SU-DHL-6 (cell line): Measurements from ENCODE around the gene FCHO1.

ENCODE experiments used
- CTCF ChIP-seq: fragments of 200-600 bp; sonication (generic); IDR thresholded peaks from one replicate; pipeline ENCODE4 v1.5.1; 2017; ENCODE audit warnings: antibody characterized with exemption, mild to moderate bottlenecking, low read length, moderate library complexity; ENCODE audit not compliant: insufficient read depth, poor library complexity, severe bottlenecking
- EZH2phosphoT487 ChIP-seq: fragments of 200-600 bp; sonication (generic), shearing (Covaris generic); conservative IDR thresholded peaks from 2 replicates; pipeline ENCODE4 v1.6.1; 2018; ENCODE audit warnings: mild to moderate bottlenecking, antibody characterized with exemption, low read length, moderate library complexity, mixed read lengths

DNA sequence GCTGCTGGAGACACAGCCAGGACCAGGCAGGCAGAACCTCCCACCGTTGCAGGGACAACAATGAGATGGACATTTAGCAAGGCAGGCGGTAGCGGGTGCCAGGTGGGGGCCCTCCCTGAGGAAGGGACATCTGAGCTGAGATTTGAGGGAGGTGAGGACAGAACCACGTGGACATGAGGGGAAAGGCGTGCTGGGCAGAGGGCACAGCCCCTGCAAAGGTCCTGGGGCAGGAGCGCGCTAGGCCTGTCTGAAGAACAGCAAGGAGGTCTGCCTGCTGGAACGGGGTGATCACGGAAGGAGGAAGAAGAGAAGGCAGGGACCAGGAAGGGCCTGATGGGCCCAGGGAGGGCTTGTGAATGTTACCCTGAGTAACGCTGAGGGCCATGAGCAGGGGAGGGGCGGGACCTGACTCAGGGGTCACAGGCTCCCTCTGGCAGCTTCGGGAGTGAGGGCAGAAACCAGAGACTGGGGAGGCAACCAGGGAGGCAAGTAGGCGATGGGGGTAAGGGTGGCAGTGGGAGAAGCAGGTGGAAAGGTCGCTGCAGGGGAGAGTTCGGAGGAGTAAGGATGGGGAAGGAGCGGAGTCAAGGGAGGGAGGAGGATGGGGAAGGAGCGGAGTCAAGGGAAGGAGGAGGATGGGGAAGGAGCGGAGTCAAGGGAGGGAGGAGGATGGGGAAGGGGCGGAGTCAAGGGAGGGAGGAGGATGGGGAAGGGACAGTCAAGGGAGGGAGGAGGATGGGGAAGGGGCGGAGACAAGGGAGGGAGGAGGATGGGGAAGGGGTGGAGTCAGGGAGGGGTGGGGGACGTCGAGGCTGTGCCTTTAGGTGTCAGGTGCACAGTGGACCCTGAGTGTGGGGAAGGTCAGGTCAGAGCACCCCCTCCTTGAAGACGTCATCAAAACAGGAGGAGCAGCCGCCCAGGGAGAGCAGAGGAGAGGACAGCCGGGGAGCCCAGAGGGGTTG is 28.0 kb downstream of the FCHO1 start:
- no peak for TF ChIP-seq CTCF
- no peak for TF ChIP-seq EZH2phosphoT487
